Lower lobe of right lung (tissue), 2 donors: ENCODE measurements around the gene ELL. TPM values are rescaled to one million over a fixed set of nuclear protein-coding genes. Genes with fewer than 3 reads are reported as not detected.

ENCODE experiments used
- ATAC-seq, 2 donors: fragments of 200-7000 bp; cut with Tn5 transposase; one replicate each; pipeline ENCODE4 v1.9.1; 2020 to 2022; ENCODE audit warnings: mild to moderate bottlenecking in 2 of 2, moderate library complexity in 2 of 2
- DNase-seq: peaks from one replicate; pipeline ENCODE4 v3.0.0-alpha.2; 2020
- H3K27ac ChIP-seq: fragments of 200-600 bp; one replicate; pipeline ENCODE4 v1.8.0; 2022
- H3K27me3 ChIP-seq: fragments of 200-600 bp; one replicate; pipeline ENCODE4 v1.8.0; 2022; ENCODE audit warnings: low read depth
- H3K36me3 ChIP-seq: fragments of 200-600 bp; one replicate; pipeline ENCODE4 v1.8.0; 2022; ENCODE audit warnings: mild to moderate bottlenecking
- H3K4me1 ChIP-seq: fragments of 200-600 bp; one replicate; pipeline ENCODE4 v1.8.0; 2022
- H3K4me3 ChIP-seq: fragments of 200-600 bp; one replicate; pipeline ENCODE4 v1.8.0; 2022; ENCODE audit warnings: mild to moderate bottlenecking
- H3K9me3 ChIP-seq: fragments of 200-600 bp; one replicate; pipeline ENCODE4 v1.8.0; 2022
- CTCF ChIP-seq: fragments of 200-600 bp; IDR thresholded peaks from one replicate; pipeline ENCODE4 v1.8.0; 2022; ENCODE audit warnings: antibody characterized with exemption, mild to moderate bottlenecking
- intact Hi-C: fragments of 100-400 bp; cut with DNase I; formaldehyde crosslinking; loops from one replicate; pipeline ENCODE4 v1.11.0; 2022
- total RNA-seq: library from RNA; stranded (reverse); fragmentation: NEBNext Ultra II Directional; extraction: Animal tissue kit (Norgen Biotek cat#: 25700); gene quantifications from one replicate; pipeline ENCODE4 v1.2.1, GENCODE V29; 2021
- donor health status: DM: no; HTN: yes; CAD: no; lungs with severe emphysema.

ELL gene
- total RNA-seq, 1 donor from 2014 or later = 19.7 TPM

- no peak for ATAC-seq
- no peak for TF ChIP-seq CTCF
- DNase-seq = no peak
- peaks cover 80% of the 10 kb centered on the region for H3K4me1 ChIP-seq
- H3K4me3 ChIP-seq = no peak overlapping the region
- H3K9me3 ChIP-seq = no peaks in the 10 kb centered on the region
- peaks cover 16% of the 10 kb centered on the region for H3K36me3 ChIP-seq
- H3K27ac ChIP-seq = no peak overlapping the region
- intact Hi-C loops = no loop called here
- H3K27me3 ChIP-seq = no peaks in the 10 kb centered on the region
These were observed 46.0 kb downstream of the ELL start for GRCh38 chr19:18475762-18476331.

- peaks cover 24% of the 10 kb centered on the region for H3K36me3 ChIP-seq
- DNase-seq (no peak), ATAC-seq (no peak)
- H3K27me3 ChIP-seq = no peaks in the 10 kb centered on the region
- H3K27ac ChIP-seq = no peak overlapping the region
- intact Hi-C loops = no loop called here
- no peaks in the 10 kb centered on the region for H3K9me3 ChIP-seq
- TF ChIP-seq CTCF = no peak
- H3K4me3 ChIP-seq = no peak overlapping the region
- peaks cover 80% of the 10 kb centered on the region for H3K4me1 ChIP-seq
These were observed 46.8 kb downstream of the ELL start for GRCh38 chr19:18475004-18475453.

GRCh38 chr19:18474366-18474887, 47.4 kb downstream of the ELL start:
- H3K4me3 ChIP-seq = no peak overlapping the region
- no peaks in the 10 kb centered on the region for H3K27me3 ChIP-seq
- no peak for TF ChIP-seq CTCF
- ATAC-seq = no peak
- H3K27ac ChIP-seq = peak overlapping the region; percentile 58
- DNase-seq = no peak
- no peaks in the 10 kb centered on the region for H3K9me3 ChIP-seq
- intact Hi-C loops = no loop called here
- peaks cover 25% of the 10 kb centered on the region for H3K36me3 ChIP-seq
- H3K4me1 ChIP-seq = peaks cover 80% of the 10 kb centered on the region

GRCh38 chr19:18473706-18474087, 48.2 kb downstream of the ELL start:
- intact Hi-C loops = no loop called here
- Histone ChIP-seq H3K4me3 (no peak overlapping the region), H3K36me3 (peaks cover 25% of the 10 kb centered on the region), H3K4me1 (peaks cover 74% of the 10 kb centered on the region), H3K9me3 (no peaks in the 10 kb centered on the region), H3K27ac (peak overlapping the region; percentile 58), H3K27me3 (no peaks in the 10 kb centered on the region)
- no peak for DNase-seq
- no peak for ATAC-seq
- no peak for TF ChIP-seq CTCF

GRCh38 chr19:18473003-18473705, 48.7 kb downstream of the ELL start:
- DNase-seq = no peak

More at GRCh38 chr19:18473003-18473705, 48.7 kb downstream of the ELL start:
- intact Hi-C loops = no loop called here
- no peaks in the 10 kb centered on the region for H3K27me3 ChIP-seq
- peak overlapping the region; percentile 20 for H3K27ac ChIP-seq
- H3K9me3 ChIP-seq = no peaks in the 10 kb centered on the region
- no peak for TF ChIP-seq CTCF
- H3K4me3 ChIP-seq = no peak overlapping the region
- no peak for ATAC-seq
- peaks cover 69% of the 10 kb centered on the region for H3K4me1 ChIP-seq
- peaks cover 25% of the 10 kb centered on the region for H3K36me3 ChIP-seq
